Psoas muscle (tissue), 8 donors: ENCODE measurements around the gene RIC8B. TPM values are rescaled to one million over a fixed set of nuclear protein-coding genes. Genes with fewer than 3 reads are reported as not detected.

ENCODE experiments used
- ATAC-seq, 4 donors: fragments of 200-7000 bp; cut with Tn5 transposase; one replicate each; pipeline ENCODE4 v1.9.1; 2020; ENCODE audit warnings: moderate library complexity in 3 of 4, mild to moderate bottlenecking in 2 of 4
- DNase-seq, 2 donors: peaks; one replicate each; pipeline ENCODE4 v3.0.0-alpha.2; 2020
- H3K27ac ChIP-seq: fragments of 200-600 bp; one replicate; pipeline ENCODE4 v1.8.0; 2022
- H3K27me3 ChIP-seq, 3 donors: fragments of 200-600 bp in 1 of 3; one replicate each; pipeline versions ENCODE4 v1.6.1 to v1.8.0; 2013 to 2022; ENCODE audit warnings: low read length in 2 of 3, mild to moderate bottlenecking in 2 of 3, moderate library complexity in 1 of 3; ENCODE audit not compliant: insufficient read depth in 3 of 3
- H3K36me3 ChIP-seq, 2 donors: fragments of 200-600 bp in 1 of 2; one replicate each; pipeline versions ENCODE4 v1.6.1 to v1.8.0; 2013 to 2022; ENCODE audit warnings: low read depth in 1 of 2, mild to moderate bottlenecking in 1 of 2, moderate library complexity in 1 of 2; ENCODE audit not compliant: insufficient read depth in 1 of 2
- H3K4me1 ChIP-seq: fragments of 200-600 bp; one replicate; pipeline ENCODE4 v1.8.0; 2022
- H3K4me3 ChIP-seq: fragments of 200-600 bp; one replicate; pipeline ENCODE4 v1.8.0; 2022; ENCODE audit warnings: mild to moderate bottlenecking
- H3K9me3 ChIP-seq: fragments of 200-600 bp; one replicate; pipeline ENCODE4 v1.8.0; 2022
- CTCF ChIP-seq: fragments of 200-600 bp; IDR thresholded peaks from one replicate; pipeline ENCODE4 v1.8.0; 2022; ENCODE audit warnings: antibody characterized with exemption
- WGBS, 3 donors: extraction: QIAGEN DNeasy Blood & Tissue Kit; methylation state at CpG; one replicate each; pipeline versions ENCODE4 v1.1.6 to v1.1.7; 2013; 5-methylcytosine and 5-hydroxymethylcytosine counted together
- intact Hi-C, 2 donors: fragments of 100-400 bp; cut with DNase I; formaldehyde crosslinking; loops; one replicate each; pipeline versions ENCODE4 v1.11.0 to v1.14.2; 2022
- polyA plus RNA-seq, 3 donors: library from polyadenylated mRNA; stranded (reverse); fragments of 200-250 nt; gene quantifications; one replicate each; pipeline ENCODE4 v1.2.3, GENCODE V29; 2013
- total RNA-seq, 4 donors: library from RNA; stranded (reverse); fragmentation: NEBNext Ultra II Directional in 2 of 4; extraction: Animal tissue kit (Norgen Biotek cat#: 25700) in 2 of 4; gene quantifications; one replicate each; pipeline versions ENCODE4 v1.2.1 to v1.2.4, GENCODE V29; 2021 to 2023
- donor health status: healthy with polysubstance abuse.
- donor health status: DM: no; HTN: no; CAD: no; lungs with moderate emphysema.
- donor health status: Bipolar disorder and iron deficiency.
- donor health status: healthy.
- donor health status: DM: yes; HTN: yes; CAD: no.
- donor health status: DM: no; HTN: no; CAD: no.
- donor health status: DM: no; HTN: no; CAD: no.
- donor health status: DM: yes; HTN: yes; CAD: no.

RIC8B gene
- total and polyA plus RNA-seq, 7 donors = 4.9 to 19.3 (median 10.5) TPM

- H3K4me3 ChIP-seq = no peak overlapping the region
- intact Hi-C loops = no loop called here
- H3K4me1 ChIP-seq = peaks cover 37% of the 10 kb centered on the region
- H3K27ac ChIP-seq = no peak overlapping the region
- H3K36me3 ChIP-seq = peaks cover 0 to 12% of the 10 kb centered on the region in 2 donors
- no peak for TF ChIP-seq CTCF
- 88 to 93% (median 92%) methylated on average over 1 of the region's 1 CpG for WGBS, 3 donors
- DNase-seq (no peak), ATAC-seq (no peak)
- no peaks in the 10 kb centered on the region for H3K9me3 ChIP-seq
- H3K27me3 ChIP-seq = no peaks in the 10 kb centered on the region
These were observed 64.9 kb downstream of the RIC8B start for GRCh38 chr12:106839333-106839732.

GRCh38 chr12:106840243-106840642 is 65.8 kb downstream of the RIC8B start:
- H3K4me3 ChIP-seq = no peak overlapping the region
- 14 to 21% (median 17%) methylated on average over 1 of the region's 1 CpG for WGBS, 3 donors
- H3K27me3 ChIP-seq = no peaks in the 10 kb centered on the region
- H3K9me3 ChIP-seq = no peaks in the 10 kb centered on the region
- no peak overlapping the region for H3K27ac ChIP-seq
- ATAC-seq (peak in 3 of 4 donors; percentile 42 to 53 (median 48)), DNase-seq (no peak)
- intact Hi-C loops = loop anchor here (5.0 to 10.0 kb wide), 3 partner anchors 105 to 453 kb away; no protein-coding TSS in a partner anchor
- no peak for TF ChIP-seq CTCF
- H3K4me1 ChIP-seq = peaks cover 34% of the 10 kb centered on the region
- H3K36me3 ChIP-seq = peaks cover 0 to 19% of the 10 kb centered on the region in 2 donors

DNA sequence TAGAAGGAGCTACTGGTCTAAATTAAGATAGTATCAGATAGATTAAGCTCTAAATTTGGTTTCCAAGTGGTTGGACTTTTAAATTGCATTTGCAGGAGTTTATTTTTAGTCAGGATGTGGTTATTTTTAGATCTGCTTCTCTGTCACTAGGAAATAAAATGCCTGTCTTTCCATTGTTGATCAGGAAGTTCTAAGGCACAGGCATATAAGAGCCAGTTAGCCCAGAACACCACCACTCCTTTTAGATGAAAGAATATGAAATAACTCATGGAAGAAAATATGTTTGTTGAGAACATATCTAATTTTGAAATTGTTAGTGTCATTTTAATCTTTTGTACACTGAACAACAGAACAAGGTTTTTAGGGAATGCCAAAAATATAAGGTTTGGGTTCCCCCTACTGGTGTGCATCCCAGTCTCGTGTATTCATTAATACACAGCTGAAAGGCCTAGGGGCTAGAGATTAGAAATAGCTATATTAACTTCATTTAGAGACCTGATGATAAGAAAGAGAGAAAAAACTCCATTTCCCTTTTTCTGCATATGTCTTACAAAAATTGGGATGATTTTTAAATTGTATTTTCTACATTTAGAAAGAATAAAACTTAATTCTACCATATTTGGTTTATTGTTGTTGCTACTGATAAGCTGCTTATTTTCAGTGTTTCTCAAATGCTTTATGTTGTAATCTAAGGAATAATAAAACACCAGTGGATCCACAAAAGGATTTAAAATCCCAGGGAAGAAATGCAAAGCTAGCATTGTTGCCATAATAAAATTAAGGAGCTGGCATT is 67.2 kb downstream of the RIC8B start:
- intact Hi-C loops = loop anchor here (5.0 to 10.0 kb wide), 3 partner anchors 107 to 454 kb away; no protein-coding TSS in a partner anchor
- ATAC-seq (peak in 3 of 4 donors; percentile 65 to 94 (median 78)), DNase-seq (no peak)
- peaks cover 32% of the 10 kb centered on the region for H3K4me1 ChIP-seq
- WGBS, 3 donors = 0 to 3% (median 1%) methylated on average over 1 of the region's 1 CpG
- no peaks in the 10 kb centered on the region for H3K27me3 ChIP-seq
- H3K27ac ChIP-seq = peak overlapping the region; percentile 3
- TF ChIP-seq CTCF = peak; percentile 53
- H3K4me3 ChIP-seq = no peak overlapping the region
- H3K36me3 ChIP-seq = peaks cover 0 to 30% of the 10 kb centered on the region in 2 donors
- no peaks in the 10 kb centered on the region for H3K9me3 ChIP-seq

DNA sequence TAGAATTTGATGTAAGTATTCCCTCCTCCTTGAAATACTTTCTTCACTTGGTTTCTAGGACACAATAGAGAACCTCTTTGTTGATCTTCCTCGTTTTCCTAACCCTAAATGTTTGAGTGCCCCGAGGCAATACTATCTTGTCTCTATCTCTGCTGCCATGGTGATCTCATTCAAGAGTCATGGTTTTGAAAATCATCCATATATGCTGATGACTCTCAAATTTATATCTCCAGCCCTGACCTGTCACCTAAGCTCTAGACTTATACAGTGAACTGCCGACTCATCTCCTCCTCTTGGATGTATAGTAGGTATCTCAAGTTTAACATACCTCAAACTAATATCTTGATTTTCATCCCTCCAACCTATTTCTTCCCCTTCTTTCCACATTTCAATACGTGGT is 71.4 kb downstream of the RIC8B start:
- 92 to 96% (median 94%) methylated on average over 4 of the region's 4 CpGs for WGBS, 3 donors
- intact Hi-C loops = loop anchor here (10.0 kb wide), 1 partner anchor 111 kb away; no protein-coding TSS in a partner anchor
- peaks cover 0 to 45% of the 10 kb centered on the region in 2 donors for H3K36me3 ChIP-seq

More for the DNA sequence above, 71.4 kb downstream of the RIC8B start:
- no peaks in the 10 kb centered on the region for H3K27me3 ChIP-seq
- H3K4me1 ChIP-seq = peaks cover 11% of the 10 kb centered on the region
- DNase-seq (no peak), ATAC-seq (no peak)
- H3K4me3 ChIP-seq = no peak overlapping the region
- H3K9me3 ChIP-seq = no peaks in the 10 kb centered on the region
- no peak overlapping the region for H3K27ac ChIP-seq
- no peak for TF ChIP-seq CTCF
